ENCODE data around the gene TRMT44. TPM values are rescaled to one million over a fixed set of nuclear protein-coding genes. Genes with fewer than 3 reads are reported as not detected.

The TRMT44 gene
- polyA plus RNA-seq, 3 donors: 4.9 to 7.5 (median 6.6) TPM

- Histone ChIP-seq H3K79me2 (ENCODE audit: insufficient read depth, low read length) (peaks cover 12% of the 10 kb centered on the region), H2AFZ (ENCODE audit: insufficient read depth, low read depth, low read length, poor library complexity, severe bottlenecking) (no peak overlapping the region), H3K27ac (ENCODE audit: low read depth in 1 of 2, low read length in 2 of 2) (no peak overlapping the region), H3K36me3 (replicated peaks in 1 of 2; ENCODE audit: control insufficient read depth in 1 of 2, insufficient read depth in 2 of 2, low read length in 2 of 2) (no peaks in the 10 kb centered on the region), H3K27me3 (ENCODE audit: control insufficient read depth in 2 of 2, insufficient read depth in 2 of 2, low read length in 2 of 2) (no peaks in the 10 kb centered on the region), H3K9me3 (replicated peaks in 1 of 2; ENCODE audit: control insufficient read depth in 1 of 2, insufficient read depth in 1 of 2, low read length in 2 of 2) (no peaks in the 10 kb centered on the region), H4K20me1 (ENCODE audit: insufficient read depth, low read length) (no peaks in the 10 kb centered on the region), H3K4me2 (replicated peaks; ENCODE audit: extremely low read depth, low read length, poor library complexity, severe bottlenecking) (no peak overlapping the region), H3K4me3 (replicated peaks in 1 of 3; ENCODE audit: low read depth in 2 of 3, low read length in 3 of 3) (no peak overlapping the region), H3K9ac (ENCODE audit: insufficient read depth, low read length, poor library complexity, severe bottlenecking) (no peak overlapping the region), H3K4me1 (ENCODE audit: control insufficient read depth in 1 of 2, insufficient read depth in 2 of 2, low read length in 2 of 2) (peaks cover 17 to 20% of the 10 kb centered on the region in 2 donors)
- intact Hi-C loops (cut with micrococcal nuclease): loop anchor here in 1 of 2 donors (10.0 kb wide), 1 partner anchor 268 kb away; the partner anchor contains the start of gene ABLIM2
- peaks cover 0 to 3% (median 1%) of the 10 kb centered on the region in 3 donors for H3K27me3 Mint-ChIP-seq (ENCODE audit: low read depth in 3 of 3)
- WGBS (ENCODE audit: insufficient coverage): no CpG with 5 or more reads among the region's 4 CpGs
- H3K27ac Mint-ChIP-seq: no peak overlapping the region
- TF ChIP-seq CTCF (IDR thresholded peaks at IDR 0.05): no peak
- H3K4me3 Mint-ChIP-seq: no peak overlapping the region
- no peak for DNase-seq
- peaks cover 0 to 3% (median 0%) of the 10 kb centered on the region in 7 donors for H3K9me3 Mint-ChIP-seq
- peaks cover 8 to 11% of the 10 kb centered on the region in 2 donors for H3K36me3 Mint-ChIP-seq
- H3K4me1 Mint-ChIP-seq: peaks cover 37% of the 10 kb centered on the region
Measured at GRCh38 chr4:8422327-8422726, 18.2 kb upstream of the TRMT44 start.

- Mint-ChIP-seq H3K27ac (no peak overlapping the region), H3K36me3 (peaks cover 8 to 9% of the 10 kb centered on the region in 2 donors), H3K4me1 (peaks cover 36% of the 10 kb centered on the region), H3K4me3 (no peak overlapping the region), H3K27me3 (ENCODE audit: low read depth in 3 of 3) (peaks cover 0 to 2% (median 1%) of the 10 kb centered on the region in 3 donors), H3K9me3 (peaks cover 0 to 3% (median 0%) of the 10 kb centered on the region in 7 donors)
- H3K36me3 ChIP-seq (replicated peaks in 1 of 2; ENCODE audit: control insufficient read depth in 1 of 2, insufficient read depth in 2 of 2, low read length in 2 of 2): no peaks in the 10 kb centered on the region
- no peaks in the 10 kb centered on the region for H4K20me1 ChIP-seq (ENCODE audit: insufficient read depth, low read length)
- no peaks in the 10 kb centered on the region for H3K9me3 ChIP-seq (replicated peaks in 1 of 2; ENCODE audit: control insufficient read depth in 1 of 2, insufficient read depth in 1 of 2, low read length in 2 of 2)
- no peaks in the 10 kb centered on the region for H3K27me3 ChIP-seq (ENCODE audit: control insufficient read depth in 2 of 2, insufficient read depth in 2 of 2, low read length in 2 of 2)
- H3K4me3 ChIP-seq (replicated peaks in 1 of 3; ENCODE audit: low read depth in 2 of 3, low read length in 3 of 3): no peak overlapping the region
- H3K9ac ChIP-seq (ENCODE audit: insufficient read depth, low read length, poor library complexity, severe bottlenecking): no peak overlapping the region
- H3K4me2 ChIP-seq (replicated peaks; ENCODE audit: extremely low read depth, low read length, poor library complexity, severe bottlenecking): no peak overlapping the region
- H2AFZ ChIP-seq (ENCODE audit: insufficient read depth, low read depth, low read length, poor library complexity, severe bottlenecking): no peak overlapping the region
- no peak overlapping the region for H3K27ac ChIP-seq (ENCODE audit: low read depth in 1 of 2, low read length in 2 of 2)
- TF ChIP-seq CTCF (IDR thresholded peaks at IDR 0.05): no peak
- H3K79me2 ChIP-seq (ENCODE audit: insufficient read depth, low read length): peaks cover 16% of the 10 kb centered on the region
- no peak for DNase-seq
- 92% methylated on average over 3 of the region's 5 CpGs for WGBS (ENCODE audit: insufficient coverage)
- peaks cover 22 to 25% of the 10 kb centered on the region in 2 donors for H3K4me1 ChIP-seq (ENCODE audit: control insufficient read depth in 1 of 2, insufficient read depth in 2 of 2, low read length in 2 of 2)
- intact Hi-C loops (cut with micrococcal nuclease): loop anchor here in 1 of 2 donors (10.0 kb wide), 1 partner anchor 268 kb away; the partner anchor contains the start of gene ABLIM2
Measured at GRCh38 chr4:8422786-8423185, 17.8 kb upstream of the TRMT44 start.

Data from CD14-positive monocyte (primary cell).